Endometrial microvascular endothelial cells (primary cell): ENCODE measurements around the gene C11orf21. TPM values are rescaled to one million over a fixed set of nuclear protein-coding genes. Genes with fewer than 3 reads are reported as not detected.

Experiments used
- in situ Hi-C: cut with HindIII; loops from 2 replicates; pipeline ENCODE4 v1.10.0; 2017; ENCODE audit warnings: low sequenced_read_pairs, low pct_unique_long_range_greater_than_20kb; ENCODE audit errors: inconsistent ontology term
- total RNA-seq: library from RNA; depleted of rRNA; stranded (reverse); fragments of >200 nt; gene quantifications from one replicate; pipeline ENCODE4 v1.2.3, GENCODE V29; 2015; ENCODE audit errors: inconsistent ontology term

C11orf21 gene
- total RNA-seq, 1 donor from 2014 or later, result not detected

- in situ Hi-C loops, result no loop called here
Measured at GRCh38 chr11:2325719-2326118, 24.0 kb upstream of the C11orf21 start.

GRCh38 chr11:2325123-2325522 is 23.4 kb upstream of the C11orf21 start:
- in situ Hi-C loops, result no loop called here

GRCh38 chr11:2321311-2321683 is 19.6 kb upstream of the C11orf21 start:
- in situ Hi-C loops, result no loop called here

GRCh38 chr11:2320568-2321310 is 19.0 kb upstream of the C11orf21 start:
- in situ Hi-C loops, result no loop called here

- in situ Hi-C loops, result no loop called here
Measured at GRCh38 chr11:2319791-2320472, 18.2 kb upstream of the C11orf21 start.

GRCh38 chr11:2318707-2319106 is 17.0 kb upstream of the C11orf21 start:
- in situ Hi-C loops, result no loop called here

- in situ Hi-C loops, result no loop called here
Measured at GRCh38 chr11:2318123-2318522, 16.4 kb upstream of the C11orf21 start.

- in situ Hi-C loops, result no loop called here
Measured at GRCh38 chr11:2317354-2318050, 15.8 kb upstream of the C11orf21 start.

- in situ Hi-C loops, result no loop called here
Measured at GRCh38 chr11:2316963-2317244, 15.2 kb upstream of the C11orf21 start.

GRCh38 chr11:2316169-2316962 is 14.6 kb upstream of the C11orf21 start:
- in situ Hi-C loops, result no loop called here

GRCh38 chr11:2315395-2316168 is 13.9 kb upstream of the C11orf21 start:
- in situ Hi-C loops, result no loop called here

- in situ Hi-C loops, result no loop called here
Measured at GRCh38 chr11:2314525-2315394, 13.0 kb upstream of the C11orf21 start.

- in situ Hi-C loops, result no loop called here
Measured at GRCh38 chr11:2314136-2314524, 12.4 kb upstream of the C11orf21 start.

GRCh38 chr11:2313051-2313951 is 11.6 kb upstream of the C11orf21 start:
- in situ Hi-C loops, result no loop called here

- in situ Hi-C loops, result no loop called here
Measured at GRCh38 chr11:2312232-2313042, 10.7 kb upstream of the C11orf21 start.
